SK-N-SH (cell line): ENCODE data around the gene OLFM4. TPM values are rescaled to one million over a fixed set of nuclear protein-coding genes. Genes with fewer than 3 reads are reported as not detected.

ENCODE experiments used
- CTCF ChIA-PET: fragments of 300-600, 350-600 bp; formaldehyde crosslinking; extraction: SDS; loops from one replicate; lab custom pipeline; 2021; lab: Yijun Ruan, JAX
- POLR2A ChIA-PET: fragments of 350-600 bp; sonication (Branson Sonifier 250); formaldehyde crosslinking; extraction: SDS; loops from one replicate; lab custom pipeline; 2020; ENCODE audit warnings: antibody characterized with exemption, inconsistent platforms; lab: Yijun Ruan, JAX
- DNase-seq: peaks from one replicate; pipeline ENCODE4 v3.0.0; 2012
- H2AFZ ChIP-seq: fragments of 200-600 bp; sonication (generic); 2 replicates; pipeline ENCODE4 v1.8.1; 2016; ENCODE audit warnings: antibody characterized with exemption, mild to moderate bottlenecking, low read depth
- H3F3A ChIP-seq: fragments of 200-600 bp; sonication (generic); replicated peaks from 2 replicates; pipeline ENCODE3; 2016; ENCODE audit warnings: antibody characterized with exemption, mild to moderate bottlenecking; ENCODE audit not compliant: insufficient read depth
- H3K27ac ChIP-seq, 2 experiments: fragments of 200-500 bp in 1 of 2; fragments of 200-600 bp in 1 of 2; sonication (Bioruptor generic) in 1 of 2; sonication (generic), shearing (Covaris generic) in 1 of 2; 2 replicates each; pipeline versions ENCODE4 v1.5.1 to v1.6.1; 2014 to 2016; ENCODE audit warnings: low read depth in 2 of 2, inconsistent platforms in 1 of 2, low read length in 1 of 2, mild to moderate bottlenecking in 1 of 2, mixed read lengths in 1 of 2
- H3K27me3 ChIP-seq: fragments of 200-600 bp; sonication (generic), shearing (Covaris generic); 2 replicates; pipeline ENCODE4 v1.6.1; 2016; ENCODE audit warnings: mixed run types; ENCODE audit not compliant: insufficient read depth
- H3K36me3 ChIP-seq, 2 experiments: fragments of 200-500 bp in 1 of 2; fragments of 200-600 bp in 1 of 2; sonication (Bioruptor generic) in 1 of 2; sonication (generic) in 1 of 2; replicated peaks in 1 of 2; 2 replicates each; pipeline versions ENCODE3 to v1.5.1; 2014 to 2016; ENCODE audit warnings: low read length in 1 of 2, mild to moderate bottlenecking in 1 of 2; ENCODE audit not compliant: insufficient read depth in 2 of 2, control insufficient read depth in 1 of 2
- H3K4me1 ChIP-seq, 2 experiments: fragments of 200-500 bp in 1 of 2; fragments of 200-600 bp in 1 of 2; sonication (Bioruptor generic) in 1 of 2; sonication (generic), shearing (Covaris generic) in 1 of 2; 2 replicates each; pipeline versions ENCODE4 v1.5.1 to v1.6.1; 2014 to 2016; ENCODE audit warnings: low read depth in 1 of 2, low read length in 1 of 2, mixed run types in 1 of 2; ENCODE audit not compliant: insufficient read depth in 2 of 2, control insufficient read depth in 1 of 2
- H3K4me2 ChIP-seq: fragments of 200-600 bp; sonication (generic), shearing (Covaris generic); 2 replicates; pipeline ENCODE4 v1.6.1; 2017; ENCODE audit warnings: mixed run types
- H3K4me3 ChIP-seq, 2 experiments: fragments of 200-500 bp in 1 of 2; fragments of 200-600 bp in 1 of 2; sonication (Bioruptor generic) in 1 of 2; sonication (generic), shearing (Covaris generic) in 1 of 2; 2 replicates each; pipeline versions ENCODE4 v1.5.1 to v1.8.1; 2014 to 2016; ENCODE audit warnings: low read depth in 2 of 2, inconsistent platforms in 1 of 2, low read length in 1 of 2, mild to moderate bottlenecking in 1 of 2, mixed read lengths in 1 of 2, moderate library complexity in 1 of 2
- H3K79me2 ChIP-seq: fragments of 200-600 bp; sonication (generic); 2 replicates; pipeline ENCODE4 v1.8.1; 2017; ENCODE audit warnings: mild to moderate bottlenecking; ENCODE audit not compliant: insufficient read depth
- H3K9ac ChIP-seq: fragments of 200-600 bp; sonication (generic); 2 replicates; pipeline ENCODE4 v1.6.1; 2017; ENCODE audit warnings: mixed run types
- H3K9me2 ChIP-seq: fragments of 200-600 bp; sonication (generic); 2 replicates; pipeline ENCODE4 v1.6.1; 2017; ENCODE audit warnings: mixed run types
- H3K9me3 ChIP-seq: fragments of 200-600 bp; sonication (generic); 2 replicates; pipeline ENCODE4 v1.6.1; 2017; ENCODE audit warnings: mixed run types, mild to moderate bottlenecking, moderate library complexity
- H4K20me1 ChIP-seq: fragments of 200-600 bp; sonication (generic); 2 replicates; pipeline ENCODE4 v1.6.1; 2017; ENCODE audit warnings: mild to moderate bottlenecking, mixed run types; ENCODE audit not compliant: insufficient read depth
- ELF1 ChIP-seq: IDR thresholded peaks from 2 replicates; pipeline ENCODE4 v1.4.0; 2012
- EP300 ChIP-seq, 2 experiments: IDR thresholded peaks; 2 replicates each; pipeline versions ENCODE4 v1.4.0 to v1.6.1; 2012; ENCODE audit warnings: borderline replicate concordance in 1 of 2, low read depth in 1 of 2, low read length in 1 of 2
- EZH2phosphoT487 ChIP-seq: fragments of 200-600 bp; sonication (generic); IDR thresholded peaks from 2 replicates; pipeline ENCODE4 v1.6.1; 2017; ENCODE audit warnings: low read depth, mixed run types, mild to moderate bottlenecking, antibody characterized with exemption, moderate library complexity, borderline replicate concordance
- FOSL2 ChIP-seq: IDR thresholded peaks from 2 replicates; pipeline ENCODE4 v1.4.0; 2012; ENCODE audit warnings: low read depth, mild to moderate bottlenecking, moderate library complexity, borderline replicate concordance
- FOXJ3 ChIP-seq: sonication (generic); formaldehyde crosslinking; IDR thresholded peaks from 2 replicates; pipeline ENCODE4 v1.5.1; 2020; ENCODE audit warnings: mild to moderate bottlenecking, missing genetic modification reagents
- FOXM1 ChIP-seq: IDR thresholded peaks from 2 replicates; pipeline ENCODE4 v1.4.0; 2012; ENCODE audit warnings: low read depth, mild to moderate bottlenecking
- JUND ChIP-seq: IDR thresholded peaks from 2 replicates; pipeline ENCODE4 v1.4.0; 2012
- NRF1 ChIP-seq: IDR thresholded peaks from 2 replicates; pipeline ENCODE4 v1.6.1; 2012; ENCODE audit warnings: low read depth, mild to moderate bottlenecking, low read length
- REST ChIP-seq: IDR thresholded peaks from 2 replicates; pipeline ENCODE4 v1.6.1; 2012; ENCODE audit warnings: mild to moderate bottlenecking, low read depth, low read length, moderate library complexity
- RFX5 ChIP-seq: IDR thresholded peaks from 2 replicates; pipeline ENCODE4 v1.6.1; 2012; ENCODE audit warnings: mild to moderate bottlenecking, improper control_type of control experiment, low read length
- SIN3A ChIP-seq: IDR thresholded peaks from 2 replicates; pipeline ENCODE4 v1.6.1; 2012; ENCODE audit warnings: low read depth, mild to moderate bottlenecking, low read length, moderate library complexity, borderline replicate concordance
- SMC3 ChIP-seq: IDR thresholded peaks from 2 replicates; pipeline ENCODE4 v1.6.1; 2012; ENCODE audit warnings: low read depth, low read length, improper control_type of control experiment
- TAF1 ChIP-seq: IDR thresholded peaks from 2 replicates; pipeline ENCODE4 v1.6.1; 2012; ENCODE audit warnings: low read depth, mild to moderate bottlenecking, low read length, moderate library complexity, borderline replicate concordance
- TCF12 ChIP-seq: IDR thresholded peaks from 2 replicates; pipeline ENCODE4 v1.4.0; 2012
- YY1 ChIP-seq: IDR thresholded peaks from 2 replicates; pipeline ENCODE4 v1.4.0; 2012; ENCODE audit warnings: low read depth, mild to moderate bottlenecking
- ZBTB33 ChIP-seq: IDR thresholded peaks from 2 replicates; pipeline ENCODE4 v1.4.0; 2012; ENCODE audit warnings: low read depth, borderline replicate concordance
- WGBS: methylation state at CpG from one replicate; pipeline ENCODE4 v1.1.6; 2017; ENCODE audit warnings: low lambda C conversion rate; 5-methylcytosine and 5-hydroxymethylcytosine counted together
- polyA plus RNA-seq, 3 experiments: library from polyadenylated mRNA; depleted of rRNA; stranded (reverse); fragments of >200 nt; gene quantifications; 2 replicates each; pipeline ENCODE4 v1.2.3, GENCODE V29; 2012
- TF ChIP-seq, protein P1 (sequence below): fragments of 150-350 bp; IDR thresholded peaks from 2 replicates; pipeline ENCODE4 v1.6.1; 2016; ENCODE audit warnings: mild to moderate bottlenecking, low read depth, low read length

The OLFM4 gene
- polyA plus RNA-seq, 1 of the 3 experiments (the other 2 are of a cell fraction): not detected

DNA sequence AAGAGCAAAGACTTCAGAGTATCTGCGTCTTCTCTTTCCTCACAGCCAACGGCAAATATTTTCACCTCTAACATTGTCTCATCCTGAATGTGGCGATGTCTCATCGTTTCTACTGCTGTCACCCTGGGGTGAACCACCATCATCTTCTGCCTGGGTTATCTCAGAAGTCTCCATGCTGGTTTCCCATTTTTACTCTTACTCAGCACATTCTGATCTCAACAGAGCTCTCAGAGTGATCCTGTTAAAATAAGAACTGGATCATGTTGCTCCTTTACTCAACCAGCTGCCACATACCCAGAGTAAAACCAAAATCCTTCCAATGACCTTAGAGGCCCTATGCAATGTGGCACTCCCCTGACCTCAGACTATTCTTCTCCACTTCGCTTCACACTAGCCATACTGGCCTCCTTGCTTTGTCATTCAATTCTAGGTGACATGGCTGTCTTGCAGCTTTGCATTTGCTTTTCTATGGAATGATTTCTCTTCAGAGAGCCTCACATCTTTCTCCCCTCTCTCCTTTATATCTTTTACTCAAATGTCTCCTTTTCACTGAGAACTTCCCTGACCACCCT, 7.8 kb upstream of the OLFM4 start (continued):
- TF ChIP-seq ZBTB33 (no peak), EZH2phosphoT487 (no peak), ELF1 (no peak), TCF12 (no peak), EP300 (IDR thresholded peaks at IDR 0.05; ENCODE audit: borderline replicate concordance in 1 of 2, low read depth in 1 of 2, low read length in 1 of 2) (no peak), SIN3A (no peak)

DNA sequence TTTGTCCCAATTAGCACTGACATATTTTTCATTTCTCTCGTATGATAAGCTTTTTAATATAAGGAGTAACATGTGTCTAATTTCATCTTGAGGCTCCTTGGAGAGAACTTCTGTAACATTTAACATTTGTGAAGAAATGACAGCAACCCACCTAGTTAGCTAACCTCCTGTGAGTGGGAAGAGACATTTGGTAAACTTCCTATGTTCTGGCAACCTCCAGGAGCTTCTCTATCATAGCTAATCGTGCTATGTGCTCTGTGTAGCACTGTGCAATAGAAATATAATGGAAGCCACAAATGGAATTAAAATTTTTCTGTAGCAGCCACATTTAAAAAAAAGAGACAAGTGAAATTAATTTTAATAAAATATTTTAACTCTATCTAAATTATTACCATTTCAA, 5.4 kb upstream of the OLFM4 start:
- Histone ChIP-seq H3K4me3 (no peak overlapping the region), H3F3A (no peaks in the 10 kb centered on the region)
- TF ChIP-seq SMC3: no peak
- no peak for TF ChIP-seq FOSL2
- TF ChIP-seq YY1: no peak
- TF ChIP-seq, all 33 proteins: peak for 0
- no peak for DNase-seq
- 19% methylated on average over 2 of the region's 2 CpGs for WGBS
- Histone ChIP-seq H3K9me2 (no peaks in the 10 kb centered on the region), H3K79me2 (no peaks in the 10 kb centered on the region), H3K9ac (no peak overlapping the region), H3K4me2 (no peak overlapping the region), H3K9me3 (no peaks in the 10 kb centered on the region), H3K36me3 (no peaks in the 10 kb centered on the region), H3K27me3 (no peaks in the 10 kb centered on the region), H3K4me1 (no peaks in the 10 kb centered on the region), H3K27ac (no peak overlapping the region), H2AFZ (no peak overlapping the region), H4K20me1 (no peaks in the 10 kb centered on the region)
- ChIA-PET POLR2A (no interaction called here), CTCF (interaction anchor here (0.9 to 2.1 kb wide), 4 partner anchors 10 to 129 kb away, joined by 3 to 5 read pairs (median 4); no protein-coding TSS in a partner anchor)

DNA sequence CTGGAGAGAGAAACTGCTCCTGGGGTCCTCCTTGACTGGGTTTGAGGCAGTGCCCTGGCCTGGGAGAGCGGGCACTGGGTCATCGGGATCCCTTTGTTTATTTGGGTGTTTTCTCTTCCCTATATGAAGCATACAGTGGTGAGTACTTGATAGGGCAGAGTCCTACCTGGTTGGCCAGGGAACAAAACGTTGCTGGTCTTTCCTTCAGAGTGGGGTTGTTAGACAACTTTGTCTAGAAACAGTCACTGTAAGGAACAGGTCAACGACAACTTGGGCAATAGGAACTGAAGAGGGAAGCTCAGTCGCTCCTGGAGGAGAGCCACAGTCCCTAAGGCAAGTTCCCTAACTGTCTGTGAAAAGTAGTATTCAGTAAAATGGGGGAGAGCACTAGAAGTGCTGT, 550 bp upstream of the OLFM4 start:
- ChIA-PET POLR2A (no interaction called here), CTCF (interaction anchor here (0.6 to 1.5 kb wide), 4 partner anchors 9 to 60 kb away, joined by 3 to 4 read pairs (median 3); no protein-coding TSS in a partner anchor)
- 43% methylated on average over 5 of the region's 5 CpGs for WGBS
- Histone ChIP-seq H3K9ac (no peak overlapping the region), H3K27ac (no peak overlapping the region), H3K4me2 (no peak overlapping the region), H3K9me2 (no peaks in the 10 kb centered on the region), H3K4me1 (no peaks in the 10 kb centered on the region), H3K9me3 (no peaks in the 10 kb centered on the region), H3K36me3 (no peaks in the 10 kb centered on the region), H3K27me3 (no peaks in the 10 kb centered on the region), H3K4me3 (no peak overlapping the region), H3F3A (no peaks in the 10 kb centered on the region), H4K20me1 (no peaks in the 10 kb centered on the region), H3K79me2 (no peaks in the 10 kb centered on the region), H2AFZ (no peak overlapping the region)
- DNase-seq: no peak
- TF ChIP-seq, protein P1, sequence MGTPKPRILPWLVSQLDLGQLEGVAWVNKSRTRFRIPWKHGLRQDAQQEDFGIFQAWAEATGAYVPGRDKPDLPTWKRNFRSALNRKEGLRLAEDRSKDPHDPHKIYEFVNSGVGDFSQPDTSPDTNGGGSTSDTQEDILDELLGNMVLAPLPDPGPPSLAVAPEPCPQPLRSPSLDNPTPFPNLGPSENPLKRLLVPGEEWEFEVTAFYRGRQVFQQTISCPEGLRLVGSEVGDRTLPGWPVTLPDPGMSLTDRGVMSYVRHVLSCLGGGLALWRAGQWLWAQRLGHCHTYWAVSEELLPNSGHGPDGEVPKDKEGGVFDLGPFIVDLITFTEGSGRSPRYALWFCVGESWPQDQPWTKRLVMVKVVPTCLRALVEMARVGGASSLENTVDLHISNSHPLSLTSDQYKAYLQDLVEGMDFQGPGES: no peak
- TF ChIP-seq REST (no peak), ELF1 (no peak), SIN3A (no peak), JUND (no peak), FOXJ3 (CRISPR knock-in tag) (no peak), RFX5 (no peak), EZH2phosphoT487 (no peak), FOSL2 (no peak), FOXM1 (no peak), TAF1 (no peak), NRF1 (no peak)
